IMR-90 (cell line): ENCODE data around the gene GH2. TPM values are rescaled to one million over a fixed set of nuclear protein-coding genes. Genes with fewer than 3 reads are reported as not detected.
"Not testable (repeated sequence)": the region's sequence is repeated elsewhere in the genome, so short reads cannot be mapped to it uniquely, and the experiment has no call there.

Experiments used
- ATAC-seq: fragments of 200-7000 bp; cut with Tn5 transposase; 2 replicates; pipeline ENCODE4 v1.9.1; 2020; ENCODE audit warnings: low read depth, mild to moderate bottlenecking, moderate library complexity
- BruUV-seq: library from RNA; stranded (reverse); fragments of 400-500 nt; replicated peaks from 2 replicates; lab custom pipeline; 2021; lab: Mats Ljungman, UMichigan
- CTCF ChIA-PET: fragments of 300-600 bp; formaldehyde crosslinking; extraction: SDS; loops from one replicate; lab custom pipeline; 2021; ENCODE audit warnings: antibody characterized with exemption; lab: Yijun Ruan, JAX
- POLR2A ChIA-PET: fragments of 300-600 bp; sonication (Branson Sonifier 250); formaldehyde crosslinking; loops from one replicate; lab custom pipeline; 2022; ENCODE audit warnings: antibody characterized with exemption; ENCODE audit not compliant: unreplicated experiment; lab: Charles Lee
- DNase-seq: peaks from one replicate; pipeline ENCODE4 v3.0.0; 2013
- H2AFZ ChIP-seq: replicated peaks from 2 replicates; pipeline ENCODE3; 2013; ENCODE audit warnings: low read length, mild to moderate bottlenecking; ENCODE audit not compliant: poor library complexity
- H2AK5ac ChIP-seq: 2 replicates; pipeline ENCODE4 v1.6.1; 2013; ENCODE audit warnings: low read depth, low read length, inconsistent platforms
- H2AK9ac ChIP-seq: replicated peaks from 2 replicates; pipeline ENCODE3; 2013; ENCODE audit warnings: mild to moderate bottlenecking, low read depth, low read length, moderate library complexity; ENCODE audit not compliant: poor library complexity
- H2BK120ac ChIP-seq: 2 replicates; pipeline ENCODE4 v1.6.1; 2013; ENCODE audit warnings: low read depth, low read length, inconsistent platforms
- H2BK15ac ChIP-seq: 3 replicates; pipeline ENCODE4 v1.6.1; 2013; ENCODE audit warnings: low read depth, low read length, inconsistent platforms
- H2BK20ac ChIP-seq: 2 replicates; pipeline ENCODE4 v1.6.1; 2013; ENCODE audit warnings: low read depth, mild to moderate bottlenecking, inconsistent platforms, low read length, moderate library complexity
- H2BK5ac ChIP-seq: 2 replicates; pipeline ENCODE4 v1.6.1; 2013; ENCODE audit warnings: mild to moderate bottlenecking, low read depth, low read length, inconsistent platforms; ENCODE audit not compliant: poor library complexity, severe bottlenecking
- H3K14ac ChIP-seq: replicated peaks from 2 replicates; pipeline ENCODE4 v1.6.1; 2013; ENCODE audit warnings: low read depth, low read length, inconsistent platforms
- H3K18ac ChIP-seq: 2 replicates; pipeline ENCODE4 v1.6.1; 2013; ENCODE audit warnings: low read depth, low read length, control low read depth
- H3K23ac ChIP-seq: 2 replicates; pipeline ENCODE4 v1.6.1; 2013; ENCODE audit warnings: low read depth, low read length, inconsistent platforms
- H3K27ac ChIP-seq: 2 replicates; pipeline ENCODE4 v1.5.1; 2013; ENCODE audit warnings: mild to moderate bottlenecking, control low read depth, low read length; ENCODE audit not compliant: insufficient read depth
- H3K27me3 ChIP-seq: 2 replicates; pipeline ENCODE4 v1.6.1; 2013; ENCODE audit warnings: low read length; ENCODE audit not compliant: control insufficient read depth, insufficient read depth
- H3K36me3 ChIP-seq: 2 replicates; pipeline ENCODE4 v1.6.1; 2013; ENCODE audit warnings: low read length, mixed read lengths; ENCODE audit not compliant: control insufficient read depth, insufficient read depth
- H3K4ac ChIP-seq: 2 replicates; pipeline ENCODE4 v1.6.1; 2013; ENCODE audit warnings: low read depth, low read length, inconsistent platforms
- H3K4me1 ChIP-seq: 2 replicates; pipeline ENCODE4 v1.6.1; 2013; ENCODE audit warnings: low read length, mixed read lengths; ENCODE audit not compliant: control insufficient read depth, insufficient read depth
- H3K4me2 ChIP-seq: 2 replicates; pipeline ENCODE4 v1.6.1; 2013; ENCODE audit warnings: low read depth, mild to moderate bottlenecking, control low read depth, low read length, moderate library complexity
- H3K4me3 ChIP-seq: 2 replicates; pipeline ENCODE4 v1.5.1; 2013; ENCODE audit warnings: low read depth, mild to moderate bottlenecking, control low read depth, low read length, moderate library complexity; ENCODE audit not compliant: insufficient read depth
- H3K56ac ChIP-seq: 2 replicates; pipeline ENCODE4 v1.6.1; 2013; ENCODE audit warnings: low read length, inconsistent platforms; ENCODE audit not compliant: insufficient read depth; ENCODE audit errors: extremely low read depth
- H3K79me1 ChIP-seq, 2 experiments: 2 replicates each; pipeline ENCODE4 v1.6.1; 2013; ENCODE audit warnings: low read length in 2 of 2, inconsistent platforms in 1 of 2, low read depth in 1 of 2
- H3K9ac ChIP-seq: 2 replicates; pipeline ENCODE4 v1.6.1; 2013; ENCODE audit warnings: low read depth, low read length, control low read depth
- H3K9me1 ChIP-seq: 2 replicates; pipeline ENCODE4 v1.6.1; 2013; ENCODE audit warnings: low read length, inconsistent platforms; ENCODE audit not compliant: insufficient read depth
- H3K9me3 ChIP-seq: 2 replicates; pipeline ENCODE4 v1.6.1; 2013; ENCODE audit warnings: low read length; ENCODE audit not compliant: control insufficient read depth, insufficient read depth
- H4K20me1 ChIP-seq: 2 replicates; pipeline ENCODE4 v1.6.1; 2013; ENCODE audit warnings: low read length, inconsistent platforms; ENCODE audit not compliant: insufficient read depth
- H4K5ac ChIP-seq: 2 replicates; pipeline ENCODE4 v1.6.1; 2013; ENCODE audit warnings: mild to moderate bottlenecking, low read depth, low read length, control low read depth
- H4K8ac ChIP-seq, 2 experiments: 2 replicates each; pipeline ENCODE4 v1.6.1; 2013; ENCODE audit warnings: low read depth in 2 of 2, low read length in 2 of 2, control low read depth in 1 of 2, inconsistent platforms in 1 of 2
- H4K91ac ChIP-seq: 2 replicates; pipeline ENCODE4 v1.6.1; 2013; ENCODE audit warnings: low read depth, low read length, inconsistent platforms; ENCODE audit not compliant: insufficient read depth
- WGBS, 2 experiments: methylation state at CpG; one replicate each; pipeline versions ENCODE4 v1.1.5 to v1.1.7; 2013; ENCODE audit warnings: missing lambda C conversion rate in 2 of 2; ENCODE audit not compliant: insufficient read length in 1 of 2; ENCODE audit errors: extremely low coverage in 2 of 2; 5-methylcytosine and 5-hydroxymethylcytosine counted together
- dilution Hi-C: fragments of 300-500 bp; cut with HindIII; formaldehyde crosslinking; loops from one replicate; pipeline ENCODE4 v1.14.3; 2018; ENCODE audit warnings: low sequenced_read_pairs; ENCODE audit not compliant: unreplicated experiment
- in situ Hi-C: fragments of 300-500 bp; cut with MboI; formaldehyde crosslinking; loops from 3 replicates; pipeline ENCODE4 v1.14.3; 2019; ENCODE audit warnings: low sequenced_read_pairs, inconsistent platforms, mixed read lengths
- intact Hi-C: fragments of 100-400 bp; cut with micrococcal nuclease; formaldehyde crosslinking; loops from 2 replicates; pipeline ENCODE4 v1.10.0; 2022
- polyA plus RNA-seq, 3 experiments: library from polyadenylated mRNA; depleted of rRNA; stranded (reverse); fragments of >200 nt; gene quantifications; 2 replicates each; pipeline ENCODE4 v1.2.3, GENCODE V29; 2012; ENCODE audit warnings: low replicate concordance in 1 of 3
- total RNA-seq: library from RNA; depleted of rRNA; stranded (reverse); fragments of >200 nt; gene quantifications from 2 replicates; pipeline ENCODE4 v1.2.3, GENCODE V29; 2012

GH2 gene
- total and polyA plus RNA-seq, 2 of the 4 experiments (the other 2 are of a cell fraction) = not detected

- H3K79me1 ChIP-seq, H3K4me3 ChIP-seq, H4K8ac ChIP-seq, H4K20me1 ChIP-seq, H3K56ac ChIP-seq, dilution Hi-C loops, BruUV-seq, ATAC-seq, H2AFZ ChIP-seq, H3K9ac ChIP-seq, H2BK20ac ChIP-seq, DNase-seq, H3K4me2 ChIP-seq, H3K4ac ChIP-seq, H3K14ac ChIP-seq, H3K27ac ChIP-seq, H3K9me3 ChIP-seq, H4K91ac ChIP-seq, H2BK5ac ChIP-seq, H2BK120ac ChIP-seq, in situ Hi-C loops, H2AK9ac ChIP-seq, H4K5ac ChIP-seq, H2AK5ac ChIP-seq, intact Hi-C loops, H3K23ac ChIP-seq, H3K4me1 ChIP-seq, H3K18ac ChIP-seq, H3K9me1 ChIP-seq, H2BK15ac ChIP-seq, H3K36me3 ChIP-seq: not testable (repeated sequence)
- peaks cover 32% of the 10 kb centered on the region for H3K27me3 ChIP-seq
- WGBS, 2 experiments = no CpG with 5 or more reads among the region's 6 CpGs
- ChIA-PET CTCF (interaction anchor here (1.0 to 2.7 kb wide), 10 partner anchors 9 to 214 kb away, joined by 3 to 21 read pairs (median 6); partner anchors contain the start of gene ICAM2), POLR2A (interaction anchor here (0.9 kb wide), 1 partner anchor 110 kb away, joined by 3 read pairs; no protein-coding TSS in a partner anchor)
Measured at GRCh38 chr17:63920050-63920449, 38.3 kb upstream of the GH2 start.
